HCT116 (cell line): ENCODE data around the gene KCTD17.

Experiments used
- CTCF ChIP-seq, 3 experiments: fragments of 200-600 bp in 1 of 3; sonication (generic) in 1 of 3; IDR thresholded peaks in 2 of 3; conservative IDR thresholded peaks in 1 of 3; 2 replicates each; pipeline ENCODE4 v1.5.1; 2012 to 2017; ENCODE audit warnings: low read depth in 2 of 3, low read length in 2 of 3, antibody characterized with exemption in 1 of 3, borderline replicate concordance in 1 of 3, control low read depth in 1 of 3, mild to moderate bottlenecking in 1 of 3, mixed read lengths in 1 of 3, mixed run types in 1 of 3, moderate library complexity in 1 of 3; ENCODE audit not compliant: insufficient read depth in 1 of 3
- JUND ChIP-seq: IDR thresholded peaks from 2 replicates; pipeline ENCODE4 v1.6.1; 2012
- POLR2A ChIP-seq: IDR thresholded peaks from 2 replicates; pipeline ENCODE4 v1.7.0; 2011; ENCODE audit warnings: borderline replicate concordance; ENCODE audit not compliant: insufficient read depth, insufficient read length; ENCODE audit errors: extremely low read depth
- POLR2AphosphoS5 ChIP-seq: IDR thresholded peaks from 2 replicates; pipeline ENCODE4 v1.6.1; 2011; ENCODE audit warnings: mild to moderate bottlenecking, low read depth, low read length, moderate library complexity
- RAD21 ChIP-seq: IDR thresholded peaks from 2 replicates; pipeline ENCODE4 v1.6.1; 2012; ENCODE audit warnings: low read depth, mild to moderate bottlenecking
- REST ChIP-seq: IDR thresholded peaks from 2 replicates; pipeline ENCODE4 v1.6.1; 2012; ENCODE audit warnings: low read depth
- YY1 ChIP-seq: IDR thresholded peaks from 2 replicates; pipeline ENCODE4 v1.6.1; 2011; ENCODE audit warnings: low read length, low read depth, moderate library complexity, mild to moderate bottlenecking; ENCODE audit not compliant: insufficient replicate concordance; ENCODE audit errors: extremely low read depth
- ZBTB33 ChIP-seq: IDR thresholded peaks from 2 replicates; pipeline ENCODE4 v1.6.1; 2011; ENCODE audit warnings: mild to moderate bottlenecking, low read length, moderate library complexity; ENCODE audit not compliant: insufficient replicate concordance; ENCODE audit errors: extremely low read depth
- ZNF274 ChIP-seq: fragments of 200-500 bp; sonication (Bioruptor generic); IDR thresholded peaks from 2 replicates; pipeline ENCODE4 v1.6.1; 2014; ENCODE audit warnings: mild to moderate bottlenecking, low read depth, low read length, inconsistent platforms

- TF ChIP-seq CTCF (IDR thresholded peaks at IDR 0.05 in 2 of 3, conservative IDR thresholded peaks at IDR 0.05 in 1 of 3; ENCODE audit: borderline replicate concordance in 1 of 3, insufficient read depth in 1 of 3, low read depth in 2 of 3, low read length in 2 of 3) (no peak), ZNF274 (no peak), POLR2A (no peak), RAD21 (no peak), REST (no peak), ZBTB33 (no peak), POLR2AphosphoS5 (no peak), YY1 (no peak), JUND (no peak)
Measured at GRCh38 chr22:37057796-37058510, 6.4 kb downstream of the KCTD17 start.
